Gastroesophageal sphincter (tissue), 4 donors: Measurements from ENCODE around the gene PTRHD1. TPM values are rescaled to one million over a fixed set of nuclear protein-coding genes. Genes with fewer than 3 reads are reported as not detected.

Source experiments
- ATAC-seq: fragments of 150-250 bp; one replicate; pipeline ENCODE4 v1.9.1; 2016; ENCODE audit warnings: mild to moderate bottlenecking, moderate library complexity
- H3K27ac ChIP-seq, 4 donors: fragments of 200-600 bp; sonication (generic) in 3 of 4; 1 replicate in 3 of 4; 2 replicates in 1 of 4; pipeline ENCODE4 v1.5.1; 2016 to 2019
- H3K27me3 ChIP-seq: fragments of 200-600 bp; sonication (generic); one replicate; pipeline ENCODE4 v1.5.1; 2019
- H3K36me3 ChIP-seq, 2 donors: fragments of 200-600 bp; sonication (generic); one replicate each; pipeline ENCODE4 v1.5.1; 2019; ENCODE audit warnings: control low read depth in 1 of 2
- H3K4me1 ChIP-seq, 3 donors: fragments of 200-600 bp; sonication (generic); 1 replicate in 2 of 3; 2 replicates in 1 of 3; pipeline ENCODE4 v1.5.1; 2016 to 2019; ENCODE audit warnings: control low read depth in 2 of 3
- H3K4me3 ChIP-seq, 2 donors: fragments of 200-600 bp; sonication (generic); one replicate each; pipeline ENCODE4 v1.5.1; 2019; ENCODE audit warnings: mild to moderate bottlenecking in 1 of 2, moderate library complexity in 1 of 2
- H3K9me3 ChIP-seq, 3 donors: fragments of 200-600 bp; sonication (generic); one replicate each; pipeline ENCODE4 v1.5.1; 2017 to 2019; ENCODE audit warnings: control low read depth in 2 of 3
- EP300 ChIP-seq: sonication (generic); formaldehyde crosslinking; IDR thresholded peaks from one replicate; pipeline ENCODE4 v1.6.1; 2017; ENCODE audit warnings: antibody characterized with exemption, mild to moderate bottlenecking
- POLR2A ChIP-seq, 2 donors: fragments of 450-650 bp; IDR thresholded peaks; one replicate each; pipeline ENCODE4 v1.6.1; 2017; ENCODE audit warnings: antibody characterized with exemption in 2 of 2, mild to moderate bottlenecking in 2 of 2, moderate library complexity in 1 of 2
- POLR2AphosphoS5 ChIP-seq: sonication (generic); formaldehyde crosslinking; IDR thresholded peaks from one replicate; pipeline ENCODE4 v1.6.1; 2017; ENCODE audit warnings: antibody characterized with exemption
- WGBS, 2 donors: methylation state at CpG; one replicate each; pipeline ENCODE4 v1.1.5; 2018; ENCODE audit warnings: low coverage in 1 of 2; 5-methylcytosine and 5-hydroxymethylcytosine counted together
- total RNA-seq, 4 donors: library from RNA; depleted of rRNA; stranded (reverse); fragments of >200 nt; gene quantifications; one replicate each; pipeline ENCODE4 v1.1.0, GENCODE V29; 2016
- TF ChIP-seq, protein P1 (sequence below), 4 experiments: fragments of 200-600 bp in 2 of 4; fragments of 450-650 bp in 2 of 4; sonication (generic) in 1 of 4; IDR thresholded peaks; one replicate each; pipeline ENCODE4 v1.5.1; 2017 to 2019; ENCODE audit warnings: antibody characterized with exemption in 4 of 4, mild to moderate bottlenecking in 2 of 4, moderate library complexity in 2 of 4

The PTRHD1 gene
- total RNA-seq, 4 donors from 2014 or later: 11.8 to 12.4 (median 12.1) TPM

DNA sequence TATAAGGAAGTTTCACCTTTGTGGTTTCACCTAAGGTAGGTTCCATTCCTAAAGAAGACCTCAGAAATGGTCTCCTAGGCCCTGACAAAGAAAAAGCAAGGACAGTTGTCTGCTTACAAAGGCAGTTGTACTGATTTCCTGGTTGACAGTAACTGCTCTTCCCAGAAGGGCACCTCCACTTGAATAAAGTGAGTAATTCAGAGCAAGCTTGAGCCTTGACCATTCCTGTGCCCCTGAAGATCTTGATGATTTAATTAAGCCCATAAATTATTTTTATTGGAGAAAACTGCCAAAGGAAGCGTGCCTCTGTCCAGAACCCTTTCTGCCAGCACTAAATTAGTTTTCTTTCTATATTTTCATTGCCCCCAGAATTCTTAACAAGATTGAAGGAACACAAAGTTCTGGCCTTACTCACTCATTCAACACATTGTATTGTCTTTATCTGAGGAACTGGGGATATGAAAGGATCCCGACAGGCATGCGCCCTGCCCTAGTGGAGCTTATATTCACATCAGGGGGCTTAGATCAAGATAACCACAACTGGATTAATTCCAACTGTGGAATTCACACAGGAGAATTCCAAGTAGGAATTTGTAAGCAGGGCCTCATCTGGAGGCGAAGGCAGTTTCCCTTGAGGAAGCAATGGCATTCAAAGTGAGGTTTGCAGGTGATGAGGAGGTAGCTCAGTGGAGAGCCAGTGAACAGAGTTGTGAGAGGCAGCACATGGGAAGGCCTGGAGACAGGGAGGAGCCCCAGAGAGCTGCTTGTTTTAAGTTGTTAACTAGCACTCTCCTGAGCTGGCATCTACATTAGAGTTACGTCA is 21.2 kb downstream of the PTRHD1 start:
- H3K4me3 ChIP-seq: no peak overlapping the region
- no peaks in the 10 kb centered on the region for H3K4me1 ChIP-seq
- TF ChIP-seq, protein P1, sequence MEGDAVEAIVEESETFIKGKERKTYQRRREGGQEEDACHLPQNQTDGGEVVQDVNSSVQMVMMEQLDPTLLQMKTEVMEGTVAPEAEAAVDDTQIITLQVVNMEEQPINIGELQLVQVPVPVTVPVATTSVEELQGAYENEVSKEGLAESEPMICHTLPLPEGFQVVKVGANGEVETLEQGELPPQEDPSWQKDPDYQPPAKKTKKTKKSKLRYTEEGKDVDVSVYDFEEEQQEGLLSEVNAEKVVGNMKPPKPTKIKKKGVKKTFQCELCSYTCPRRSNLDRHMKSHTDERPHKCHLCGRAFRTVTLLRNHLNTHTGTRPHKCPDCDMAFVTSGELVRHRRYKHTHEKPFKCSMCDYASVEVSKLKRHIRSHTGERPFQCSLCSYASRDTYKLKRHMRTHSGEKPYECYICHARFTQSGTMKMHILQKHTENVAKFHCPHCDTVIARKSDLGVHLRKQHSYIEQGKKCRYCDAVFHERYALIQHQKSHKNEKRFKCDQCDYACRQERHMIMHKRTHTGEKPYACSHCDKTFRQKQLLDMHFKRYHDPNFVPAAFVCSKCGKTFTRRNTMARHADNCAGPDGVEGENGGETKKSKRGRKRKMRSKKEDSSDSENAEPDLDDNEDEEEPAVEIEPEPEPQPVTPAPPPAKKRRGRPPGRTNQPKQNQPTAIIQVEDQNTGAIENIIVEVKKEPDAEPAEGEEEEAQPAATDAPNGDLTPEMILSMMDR (IDR thresholded peaks at IDR 0.05): no peak
- no peak for TF ChIP-seq POLR2A (IDR thresholded peaks at IDR 0.05)
- no peak for TF ChIP-seq EP300
- TF ChIP-seq POLR2AphosphoS5: no peak
- WGBS, 2 donors: 83 to 88% methylated on average over 2 to 3 of the region's 5 CpGs
- ATAC-seq: no peak
- peaks cover 0 to 40% of the 10 kb centered on the region in 2 donors for H3K36me3 ChIP-seq
- H3K27ac ChIP-seq: no peak overlapping the region
- no peaks in the 10 kb centered on the region for H3K27me3 ChIP-seq
- H3K9me3 ChIP-seq: no peaks in the 10 kb centered on the region

DNA sequence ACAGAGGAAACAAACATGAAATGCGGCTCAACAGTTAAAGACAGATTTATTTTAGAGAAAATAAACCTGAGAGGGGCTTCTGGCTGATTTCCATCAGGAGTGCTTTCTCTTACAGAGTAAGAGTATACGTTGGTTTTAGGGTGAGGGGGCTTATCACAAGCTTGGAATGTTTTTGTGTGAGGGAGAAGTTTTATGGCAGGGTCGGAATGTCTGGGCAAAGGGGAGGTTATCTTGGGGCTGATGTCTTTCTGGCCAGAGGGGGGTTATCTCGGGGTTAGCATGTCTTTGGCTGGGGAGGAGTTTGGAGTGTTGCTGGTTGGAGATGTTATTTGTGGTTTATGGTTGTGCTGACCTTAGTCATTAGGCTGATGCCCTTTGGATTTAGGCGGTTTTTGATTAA is 22.1 kb downstream of the PTRHD1 start:
- Histone ChIP-seq H3K36me3 (peaks cover 0 to 48% of the 10 kb centered on the region in 2 donors), H3K27me3 (no peaks in the 10 kb centered on the region), H3K9me3 (no peaks in the 10 kb centered on the region), H3K4me1 (no peaks in the 10 kb centered on the region), H3K27ac (no peak overlapping the region), H3K4me3 (no peak overlapping the region)
- 90 to 91% methylated on average over 4 to 5 of the region's 5 CpGs for WGBS, 2 donors
- no peak for ATAC-seq
- TF ChIP-seq POLR2AphosphoS5 (no peak), POLR2A (IDR thresholded peaks at IDR 0.05) (no peak), EP300 (no peak)
- TF ChIP-seq, protein P1 (IDR thresholded peaks at IDR 0.05): no peak

DNA sequence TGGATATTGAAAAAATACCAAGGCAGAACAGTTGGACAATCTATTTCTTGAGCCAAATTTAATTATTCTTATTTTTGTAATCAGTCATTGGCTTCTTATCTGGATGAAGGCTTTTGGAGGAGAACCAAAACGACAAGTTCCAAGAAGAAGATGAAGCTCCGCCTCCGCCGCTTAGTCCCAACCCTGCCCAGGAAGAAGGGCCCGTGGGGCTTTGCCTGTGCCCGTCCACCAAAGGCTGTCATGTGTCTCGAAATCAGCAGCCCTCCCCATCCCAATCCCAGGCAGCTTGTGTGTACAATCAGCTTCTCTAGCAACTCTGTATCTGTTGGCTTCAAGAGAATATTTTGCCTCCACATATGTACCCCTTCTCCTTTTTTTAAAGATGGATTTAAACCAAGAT is 24.6 kb downstream of the PTRHD1 start:
- H3K9me3 ChIP-seq: no peaks in the 10 kb centered on the region
- TF ChIP-seq POLR2A (IDR thresholded peaks at IDR 0.05) (no peak), EP300 (no peak), POLR2AphosphoS5 (no peak)
- TF ChIP-seq, protein P1 (IDR thresholded peaks at IDR 0.05): no peak
- ATAC-seq: peak; percentile 68
- no peak overlapping the region for H3K4me3 ChIP-seq
- 72 to 80% methylated on average over 3 to 6 of the region's 7 CpGs for WGBS, 2 donors
- H3K36me3 ChIP-seq: peaks cover 0 to 73% of the 10 kb centered on the region in 2 donors
- no peaks in the 10 kb centered on the region for H3K27me3 ChIP-seq
- H3K4me1 ChIP-seq: no peaks in the 10 kb centered on the region
- H3K27ac ChIP-seq: no peak overlapping the region

DNA sequence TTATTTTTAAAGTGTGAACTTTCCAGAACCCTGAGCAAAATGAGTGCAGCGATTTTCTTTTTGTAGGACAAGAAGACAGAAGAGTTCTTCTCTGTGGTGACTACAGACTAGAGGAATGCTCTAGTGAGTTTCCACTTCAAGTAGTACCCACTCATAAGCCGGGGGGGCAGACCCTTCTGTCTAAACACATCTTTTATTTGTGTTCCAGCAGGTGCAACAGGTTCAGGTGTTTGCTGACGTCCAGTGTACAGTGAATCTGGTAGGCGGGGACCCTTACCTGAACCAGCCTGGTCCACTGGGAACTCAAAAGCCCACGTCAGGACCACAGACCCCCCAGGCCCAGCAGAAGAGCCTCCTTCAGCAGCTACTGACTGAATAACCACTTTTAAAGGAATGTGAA is 25.2 kb downstream of the PTRHD1 start:
- Histone ChIP-seq H3K9me3 (no peaks in the 10 kb centered on the region), H3K27me3 (no peaks in the 10 kb centered on the region), H3K36me3 (peaks cover 0 to 77% of the 10 kb centered on the region in 2 donors), H3K4me3 (no peak overlapping the region), H3K27ac (no peak overlapping the region), H3K4me1 (no peaks in the 10 kb centered on the region)
- TF ChIP-seq, protein P1 (IDR thresholded peaks at IDR 0.05): no peak
- TF ChIP-seq EP300: no peak
- TF ChIP-seq POLR2A (IDR thresholded peaks at IDR 0.05): no peak
- no peak for TF ChIP-seq POLR2AphosphoS5
- ATAC-seq: no peak
- WGBS, 2 donors: 87 to 100% methylated on average over 2 to 4 of the region's 5 CpGs

DNA sequence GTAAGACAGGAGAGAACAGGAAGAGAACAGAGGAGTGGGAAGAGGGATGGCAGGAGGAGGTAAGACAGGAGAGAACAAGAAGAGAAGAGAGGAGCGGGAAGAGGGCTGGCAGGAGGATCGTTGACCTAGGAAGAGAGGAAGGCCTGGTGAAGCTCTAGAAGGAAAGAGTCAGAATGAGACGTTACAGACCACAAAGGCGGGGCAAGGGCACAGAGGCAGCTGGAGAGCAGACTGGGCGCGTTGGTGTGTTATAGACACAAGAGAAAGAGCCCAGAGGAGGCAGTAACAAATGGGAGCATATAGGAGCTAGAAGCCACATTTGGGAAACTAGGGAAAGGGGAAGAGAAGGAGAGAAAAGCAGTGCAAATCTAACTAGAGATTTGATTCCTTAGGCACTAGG is 26.6 kb downstream of the PTRHD1 start:
- 51 to 88% methylated on average over 5 to 6 of the region's 6 CpGs for WGBS, 2 donors
- H3K36me3 ChIP-seq: peaks cover 3 to 91% of the 10 kb centered on the region in 2 donors

More for the DNA sequence above, 26.6 kb downstream of the PTRHD1 start:
- Histone ChIP-seq H3K27ac (no peak overlapping the region), H3K27me3 (no peaks in the 10 kb centered on the region), H3K9me3 (no peaks in the 10 kb centered on the region), H3K4me1 (no peaks in the 10 kb centered on the region), H3K4me3 (no peak overlapping the region)
- no peak for TF ChIP-seq POLR2A (IDR thresholded peaks at IDR 0.05)
- TF ChIP-seq EP300: no peak
- no peak for ATAC-seq
